Measurements from ENCODE around the gene FOXD3. TPM values are rescaled to one million over a fixed set of nuclear protein-coding genes. Genes with fewer than 3 reads are reported as not detected.

FOXD3 gene
- total and polyA plus RNA-seq, 7 donors = 0.31 to 5.0 (median 3.9) TPM; not detected in 2

DNA sequence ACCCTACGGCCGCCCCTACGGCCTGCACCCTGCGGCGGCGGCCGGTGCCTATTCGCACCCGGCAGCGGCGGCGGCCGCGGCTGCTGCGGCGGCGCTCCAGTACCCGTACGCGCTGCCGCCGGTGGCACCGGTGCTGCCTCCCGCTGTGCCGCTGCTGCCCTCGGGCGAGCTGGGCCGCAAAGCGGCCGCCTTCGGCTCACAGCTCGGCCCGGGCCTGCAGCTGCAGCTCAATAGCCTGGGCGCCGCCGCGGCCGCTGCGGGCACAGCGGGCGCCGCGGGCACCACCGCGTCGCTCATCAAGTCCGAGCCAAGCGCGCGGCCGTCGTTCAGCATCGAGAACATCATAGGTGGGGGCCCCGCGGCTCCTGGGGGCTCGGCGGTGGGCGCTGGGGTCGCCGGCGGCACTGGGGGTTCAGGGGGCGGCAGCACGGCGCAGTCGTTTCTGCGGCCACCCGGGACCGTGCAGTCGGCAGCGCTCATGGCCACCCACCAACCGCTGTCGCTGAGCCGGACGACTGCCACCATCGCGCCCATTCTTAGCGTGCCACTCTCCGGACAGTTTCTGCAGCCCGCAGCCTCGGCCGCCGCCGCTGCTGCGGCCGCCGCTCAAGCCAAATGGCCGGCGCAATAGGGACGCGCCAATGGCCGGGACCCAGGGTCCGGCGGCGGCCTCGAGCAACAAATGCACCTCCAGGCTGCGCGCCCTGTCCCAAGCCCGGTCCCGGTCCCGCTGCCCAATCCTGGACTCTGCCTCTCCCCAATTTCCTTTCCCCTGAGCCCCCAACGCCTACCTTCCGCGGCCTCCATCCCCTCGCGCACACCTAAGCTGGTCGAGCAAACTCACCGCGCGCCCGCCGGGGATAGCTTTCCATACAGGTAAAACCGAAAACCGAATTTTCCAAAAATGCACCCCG lies 1.8 kb downstream of the FOXD3 start:
- Histone ChIP-seq H3K4me3 (peak overlapping the region; percentile 22 to 54 (median 46)), H3K9me3 (no peaks in the 10 kb centered on the region), H3K27ac (peak overlapping the region in 2 of 4 donors; percentile 21 to 32), H3K27me3 (peaks cover 83 to 100% (median 100%) of the 10 kb centered on the region in 3 donors), H3K36me3 (no peaks in the 10 kb centered on the region), H3K4me1 (peaks cover 0 to 44% (median 27%) of the 10 kb centered on the region in 4 donors)
- 4 to 5% methylated on average over 114 of the region's 114 CpGs for WGBS, 2 donors
- TF ChIP-seq, protein P1, sequence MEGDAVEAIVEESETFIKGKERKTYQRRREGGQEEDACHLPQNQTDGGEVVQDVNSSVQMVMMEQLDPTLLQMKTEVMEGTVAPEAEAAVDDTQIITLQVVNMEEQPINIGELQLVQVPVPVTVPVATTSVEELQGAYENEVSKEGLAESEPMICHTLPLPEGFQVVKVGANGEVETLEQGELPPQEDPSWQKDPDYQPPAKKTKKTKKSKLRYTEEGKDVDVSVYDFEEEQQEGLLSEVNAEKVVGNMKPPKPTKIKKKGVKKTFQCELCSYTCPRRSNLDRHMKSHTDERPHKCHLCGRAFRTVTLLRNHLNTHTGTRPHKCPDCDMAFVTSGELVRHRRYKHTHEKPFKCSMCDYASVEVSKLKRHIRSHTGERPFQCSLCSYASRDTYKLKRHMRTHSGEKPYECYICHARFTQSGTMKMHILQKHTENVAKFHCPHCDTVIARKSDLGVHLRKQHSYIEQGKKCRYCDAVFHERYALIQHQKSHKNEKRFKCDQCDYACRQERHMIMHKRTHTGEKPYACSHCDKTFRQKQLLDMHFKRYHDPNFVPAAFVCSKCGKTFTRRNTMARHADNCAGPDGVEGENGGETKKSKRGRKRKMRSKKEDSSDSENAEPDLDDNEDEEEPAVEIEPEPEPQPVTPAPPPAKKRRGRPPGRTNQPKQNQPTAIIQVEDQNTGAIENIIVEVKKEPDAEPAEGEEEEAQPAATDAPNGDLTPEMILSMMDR (IDR thresholded peaks at IDR 0.05) = no peak
- TF ChIP-seq POLR2A (IDR thresholded peaks at IDR 0.05) (no peak), POLR2AphosphoS5 (IDR thresholded peaks at IDR 0.05) (no peak), EP300 (IDR thresholded peaks at IDR 0.05) (no peak)
- DNase-seq = no peak
- intact Hi-C loops (cut with DNase I) = loop anchor here (2.0 to 10.0 kb wide), 3 partner anchors 43 to 479 kb away; partner anchors contain the start of gene ALG6

DNA sequence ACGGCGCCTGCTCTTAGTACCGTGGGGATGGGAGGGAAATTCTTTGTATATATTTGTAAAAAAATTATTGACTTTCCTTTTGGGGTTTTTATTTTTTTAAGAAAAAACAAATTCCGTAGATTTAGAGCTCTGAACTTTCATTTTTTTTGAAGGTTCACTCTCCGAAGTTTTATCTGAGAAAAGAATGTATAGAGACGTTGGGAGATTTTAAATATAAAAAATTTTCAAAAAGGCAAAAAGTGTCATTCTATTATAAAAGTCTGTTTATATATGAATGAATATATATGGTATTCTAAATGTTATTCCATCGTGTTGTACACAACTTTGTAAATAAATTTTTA lies 2.4 kb downstream of the FOXD3 start:
- WGBS, 2 donors = 10 to 12% methylated on average over 7 of the region's 7 CpGs
- Histone ChIP-seq H3K4me1 (peaks cover 0 to 44% (median 31%) of the 10 kb centered on the region in 4 donors), H3K36me3 (no peaks in the 10 kb centered on the region), H3K4me3 (peak overlapping the region; percentile 22 to 54 (median 46)), H3K27ac (peak overlapping the region in 1 of 4 donors; percentile 21), H3K9me3 (no peaks in the 10 kb centered on the region), H3K27me3 (peaks cover 83 to 100% (median 100%) of the 10 kb centered on the region in 3 donors)
- DNase-seq = no peak
- TF ChIP-seq POLR2AphosphoS5 (IDR thresholded peaks at IDR 0.05) = no peak
- TF ChIP-seq POLR2A (IDR thresholded peaks at IDR 0.05) = no peak
- no peak for TF ChIP-seq EP300 (IDR thresholded peaks at IDR 0.05)
- TF ChIP-seq, protein P1 (IDR thresholded peaks at IDR 0.05) = no peak
- intact Hi-C loops (cut with DNase I) = loop anchor here (10.0 kb wide), 2 partner anchors 120 to 480 kb away; no protein-coding TSS in a partner anchor

DNA sequence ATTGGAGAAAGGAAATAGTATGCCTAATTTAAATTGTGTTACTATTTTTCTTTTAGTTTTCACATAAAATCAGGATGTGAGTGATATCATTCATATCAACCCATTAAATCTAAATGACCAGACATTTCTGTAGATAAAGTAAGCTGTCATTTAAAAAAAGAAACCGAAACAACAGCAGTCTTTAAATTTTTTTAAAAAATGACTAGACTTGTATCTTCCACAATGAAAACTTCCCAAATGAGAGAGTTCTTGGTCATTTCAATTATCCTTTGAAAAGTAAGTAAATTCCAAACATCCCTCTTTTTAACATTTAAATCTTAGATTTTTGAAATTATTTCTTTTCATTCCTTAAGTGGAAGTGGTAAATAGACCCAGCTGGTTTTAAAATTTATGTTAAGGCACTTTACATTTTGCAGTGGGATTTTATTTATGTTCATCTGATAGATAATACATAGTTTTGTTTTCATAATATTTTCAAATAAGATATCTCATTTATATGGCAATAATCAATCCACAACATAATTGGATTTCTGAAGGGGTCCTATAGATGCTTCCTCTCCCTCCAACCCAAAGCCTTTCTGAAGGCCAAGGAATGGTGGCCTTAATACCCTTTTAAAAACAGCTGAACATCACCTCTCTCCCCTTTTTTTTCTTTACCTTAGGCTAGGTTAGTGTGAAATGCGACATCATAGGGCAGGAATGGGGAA lies 3.1 kb downstream of the FOXD3 start:
- intact Hi-C loops (cut with DNase I) = loop anchor here (10.0 kb wide), 2 partner anchors 119 to 481 kb away; no protein-coding TSS in a partner anchor
- no peak for TF ChIP-seq POLR2AphosphoS5 (IDR thresholded peaks at IDR 0.05)
- no peak for TF ChIP-seq POLR2A (IDR thresholded peaks at IDR 0.05)
- no peak for TF ChIP-seq EP300 (IDR thresholded peaks at IDR 0.05)
- TF ChIP-seq, protein P1 (IDR thresholded peaks at IDR 0.05) = no peak
- Histone ChIP-seq H3K36me3 (no peaks in the 10 kb centered on the region), H3K27ac (no peak overlapping the region), H3K9me3 (no peaks in the 10 kb centered on the region), H3K27me3 (peaks cover 83 to 100% (median 100%) of the 10 kb centered on the region in 3 donors), H3K4me1 (peaks cover 0 to 44% (median 34%) of the 10 kb centered on the region in 4 donors), H3K4me3 (peak overlapping the region in 3 of 4 donors; percentile 13 to 54 (median 53))
- WGBS, 2 donors = 12 to 20% methylated on average over 2 of the region's 2 CpGs
- no peak for DNase-seq

GRCh38 chr1:63326106-63326472 lies 3.7 kb downstream of the FOXD3 start:
- Histone ChIP-seq H3K9me3 (no peaks in the 10 kb centered on the region), H3K36me3 (no peaks in the 10 kb centered on the region), H3K27me3 (peaks cover 83 to 100% (median 100%) of the 10 kb centered on the region in 3 donors), H3K4me3 (peak overlapping the region in 2 of 4 donors; percentile 53 to 54), H3K4me1 (peaks cover 0 to 42% (median 34%) of the 10 kb centered on the region in 4 donors), H3K27ac (no peak overlapping the region)
- TF ChIP-seq POLR2AphosphoS5 (IDR thresholded peaks at IDR 0.05) = no peak
- TF ChIP-seq POLR2A (IDR thresholded peaks at IDR 0.05) = no peak
- TF ChIP-seq EP300 (IDR thresholded peaks at IDR 0.05) = no peak
- TF ChIP-seq, protein P1 (IDR thresholded peaks at IDR 0.05) = no peak
- 10% methylated on average over 20 of the region's 20 CpGs for WGBS, 2 donors
- intact Hi-C loops (cut with DNase I) = loop anchor here (10.0 kb wide), 2 partner anchors 119 to 481 kb away; no protein-coding TSS in a partner anchor
- no peak for DNase-seq
